ENCODE data around the gene PGRMC2. TPM values are rescaled to one million over a fixed set of nuclear protein-coding genes. Genes with fewer than 3 reads are reported as not detected.

The PGRMC2 gene
- total and polyA plus RNA-seq, 2 of the 4 experiments (the other 2 are of a cell fraction), result 13.4 to 40.7 TPM

GRCh38 chr4:128281354-128281753 is 6.3 kb downstream of the PGRMC2 start:
- Histone ChIP-seq H2AK9ac (replicated peaks; ENCODE audit: low read depth, low read length, poor library complexity) (no peak overlapping the region), H3K4ac (ENCODE audit: low read depth, low read length) (no peak overlapping the region), H3K27me3 (ENCODE audit: control insufficient read depth, insufficient read depth, low read length) (no peaks in the 10 kb centered on the region), H3K4me2 (ENCODE audit: low read depth, low read length) (peak overlapping the region; percentile 65), H3K56ac (ENCODE audit: extremely low read depth, insufficient read depth, low read length) (no peak overlapping the region), H2BK20ac (ENCODE audit: low read depth, low read length) (no peak overlapping the region), H3K27ac (ENCODE audit: insufficient read depth, low read length) (no peak overlapping the region), H3K23ac (ENCODE audit: low read depth, low read length) (no peak overlapping the region), H2AK5ac (ENCODE audit: low read depth, low read length) (no peak overlapping the region), H3K14ac (replicated peaks; ENCODE audit: low read depth, low read length) (no peak overlapping the region), H3K4me3 (ENCODE audit: insufficient read depth, low read depth, low read length) (no peak overlapping the region), H3K79me1 (ENCODE audit: low read depth in 1 of 2, low read length in 2 of 2) (peaks cover 7 to 25% of the 10 kb centered on the region in 2 experiments; a peak in 3 of 4 replicates), H4K5ac (ENCODE audit: low read depth, low read length) (no peak overlapping the region), H3K18ac (ENCODE audit: low read depth, low read length) (no peak overlapping the region), H2BK5ac (ENCODE audit: low read depth, low read length, poor library complexity, severe bottlenecking) (peak overlapping the region; percentile 24), H3K36me3 (ENCODE audit: control insufficient read depth, insufficient read depth, low read length) (peaks cover 19% of the 10 kb centered on the region), H2BK15ac (ENCODE audit: low read depth, low read length) (no peak overlapping the region), H4K91ac (ENCODE audit: insufficient read depth, low read depth, low read length) (no peak overlapping the region), H2BK120ac (ENCODE audit: low read depth, low read length) (no peak overlapping the region), H3K9me1 (ENCODE audit: insufficient read depth, low read length) (no peaks in the 10 kb centered on the region), H3K9me3 (ENCODE audit: control insufficient read depth, insufficient read depth, low read length) (no peaks in the 10 kb centered on the region), H4K8ac (ENCODE audit: low read depth in 2 of 2, low read length in 2 of 2) (no peak overlapping the region), H4K20me1 (ENCODE audit: insufficient read depth, low read length) (peaks cover 21% of the 10 kb centered on the region), H3K9ac (ENCODE audit: low read depth, low read length) (no peak overlapping the region), H2AFZ (replicated peaks; ENCODE audit: low read length, poor library complexity) (no peak overlapping the region), H3K4me1 (ENCODE audit: control insufficient read depth, insufficient read depth, low read length) (peaks cover 3% of the 10 kb centered on the region)
- in situ Hi-C loops (cut with MboI; ENCODE audit: low sequenced_read_pairs) (loop anchor here (10.0 kb wide), 1 partner anchor 583 kb away; no protein-coding TSS in a partner anchor), dilution Hi-C loops (cut with HindIII; ENCODE audit: low sequenced_read_pairs, unreplicated experiment) (no loop called here), intact Hi-C loops (cut with micrococcal nuclease) (loop anchor here (10.0 kb wide), 1 partner anchor 217 kb away; the partner anchor contains the start of gene LARP1B)
- ChIA-PET CTCF (interaction anchor here (1.0 kb wide), 1 partner anchor 30 kb away, joined by 3 read pairs; no protein-coding TSS in a partner anchor), POLR2A (ENCODE audit: unreplicated experiment) (no interaction called here)
- BruUV-seq (replicated peaks), result no TSS peak
- TF ChIP-seq ELK1 (IDR thresholded peaks at IDR 0.05; ENCODE audit: borderline replicate concordance, low read depth, low read length) (no peak), POLR2A (IDR thresholded peaks at IDR 0.05; ENCODE audit: low read depth, low read length) (no peak), BHLHE40 (IDR thresholded peaks at IDR 0.05; ENCODE audit: low read depth, low read length) (no peak), RCOR1 (IDR thresholded peaks at IDR 0.05; ENCODE audit: insufficient replicate concordance, low read length) (no peak), CTCF (conservative IDR thresholded peaks at IDR 0.05; ENCODE audit: low read depth, low read length) (no peak), RFX5 (IDR thresholded peaks at IDR 0.05; ENCODE audit: low read depth, low read length) (no peak)
- DNase-seq (no peak), ATAC-seq (ENCODE audit: low read depth) (no peak)
- WGBS, 2 experiments (ENCODE audit: extremely low coverage in 2 of 2, insufficient read length in 1 of 2), result no CpG with 5 or more reads among the region's 1 CpG

Measured in IMR-90 (cell line).